Endothelial cell of umbilical vein (primary cell): ENCODE measurements around the gene TCIRG1.

Experiments used
- CTCF ChIP-seq, 2 donors: IDR thresholded peaks; 1 replicate in 1 of 2; 2 replicates in 1 of 2; pipeline ENCODE4 v1.5.1; 2011; ENCODE audit warnings: low read length in 2 of 2, mild to moderate bottlenecking in 2 of 2, moderate library complexity in 2 of 2, control low read depth in 1 of 2, inconsistent platforms in 1 of 2, low read depth in 1 of 2; ENCODE audit not compliant: insufficient read depth in 1 of 2; ENCODE audit errors: extremely low read depth in 1 of 2
- FOS ChIP-seq: IDR thresholded peaks from 2 replicates; pipeline ENCODE4 v1.6.1; 2011; ENCODE audit warnings: mild to moderate bottlenecking, low read length, moderate library complexity, borderline replicate concordance; ENCODE audit not compliant: insufficient read depth
- MAX ChIP-seq: IDR thresholded peaks from 2 replicates; pipeline ENCODE4 v1.6.1; 2011; ENCODE audit not compliant: insufficient read depth, insufficient read length

- TF ChIP-seq CTCF (IDR thresholded peaks at IDR 0.05; ENCODE audit: extremely low read depth in 1 of 2, insufficient read depth in 1 of 2, low read depth in 1 of 2, low read length in 2 of 2) (no peak), FOS (no peak), MAX (no peak)
These were observed 54.7 kb downstream of the TCIRG1 start for GRCh38 chr11:68093565-68093964.
